Islet precursor cell (in vitro differentiated cells): ENCODE results near the gene LMNB1.
"Not testable (repeated sequence)": the region's sequence is repeated elsewhere in the genome, so short reads cannot be mapped to it uniquely, and the experiment has no call there.

Experiments used
- DNase-seq: peaks from one replicate; pipeline ENCODE4 v3.0.0-alpha.2; 2018

Gene LMNB1

DNA sequence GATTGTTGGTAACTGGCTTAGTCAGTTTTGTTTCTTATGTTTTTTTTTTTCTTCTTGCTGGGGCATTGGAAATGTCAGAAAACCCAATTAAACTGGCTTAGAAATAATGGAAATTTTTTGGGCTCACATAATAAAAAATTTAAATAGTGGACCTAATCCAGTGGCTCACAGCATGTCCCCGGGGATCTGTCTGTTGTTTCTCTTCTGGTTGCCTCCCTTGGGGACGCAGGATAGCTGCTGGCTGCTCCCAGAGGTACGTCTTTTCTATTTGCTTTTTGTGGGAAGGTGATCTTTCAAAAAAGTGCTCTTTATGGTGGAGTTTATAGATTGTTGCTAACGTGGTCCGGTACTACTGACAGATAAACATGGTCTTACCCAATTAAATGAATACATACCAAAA, 52.2 kb downstream of the LMNB1 start:
- no peak for DNase-seq

GRCh38 chr5:126830061-126830460, 53.1 kb downstream of the LMNB1 start:
- no peak for DNase-seq

- no peak for DNase-seq
Observed at GRCh38 chr5:126831156-126831555, 54.2 kb downstream of the LMNB1 start.

- DNase-seq, result no peak
Observed at GRCh38 chr5:126836778-126837177, 59.8 kb downstream of the LMNB1 start.

- no peak for DNase-seq
Observed at GRCh38 chr5:126837242-126837641, 60.3 kb downstream of the LMNB1 start.

- no peak for DNase-seq
Observed at GRCh38 chr5:126837906-126838539, 61.1 kb downstream of the LMNB1 start.

- DNase-seq, result not testable (repeated sequence)
Observed at GRCh38 chr5:126839407-126839806, 62.5 kb downstream of the LMNB1 start.

DNA sequence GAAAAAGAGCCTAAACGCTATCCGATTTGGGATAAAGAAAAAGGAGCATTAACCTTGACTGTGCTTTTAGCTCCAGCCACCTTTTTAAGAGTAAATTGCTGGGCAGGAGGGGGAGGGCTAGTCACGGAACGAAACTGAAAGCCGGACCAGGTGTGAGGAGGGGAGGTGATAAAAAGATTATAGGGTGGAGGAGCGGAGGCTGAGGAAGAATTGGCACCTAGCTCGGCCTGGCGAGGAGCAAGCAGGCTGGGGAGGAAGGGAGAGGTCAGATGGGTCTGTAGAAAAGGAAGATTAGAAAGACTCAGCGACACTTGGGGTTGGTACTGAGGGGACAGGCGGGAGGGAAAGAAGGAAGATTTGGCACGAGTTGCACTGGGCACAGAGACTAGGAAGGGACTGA, 66.4 kb downstream of the LMNB1 start:
- DNase-seq, result not testable (repeated sequence)

DNA sequence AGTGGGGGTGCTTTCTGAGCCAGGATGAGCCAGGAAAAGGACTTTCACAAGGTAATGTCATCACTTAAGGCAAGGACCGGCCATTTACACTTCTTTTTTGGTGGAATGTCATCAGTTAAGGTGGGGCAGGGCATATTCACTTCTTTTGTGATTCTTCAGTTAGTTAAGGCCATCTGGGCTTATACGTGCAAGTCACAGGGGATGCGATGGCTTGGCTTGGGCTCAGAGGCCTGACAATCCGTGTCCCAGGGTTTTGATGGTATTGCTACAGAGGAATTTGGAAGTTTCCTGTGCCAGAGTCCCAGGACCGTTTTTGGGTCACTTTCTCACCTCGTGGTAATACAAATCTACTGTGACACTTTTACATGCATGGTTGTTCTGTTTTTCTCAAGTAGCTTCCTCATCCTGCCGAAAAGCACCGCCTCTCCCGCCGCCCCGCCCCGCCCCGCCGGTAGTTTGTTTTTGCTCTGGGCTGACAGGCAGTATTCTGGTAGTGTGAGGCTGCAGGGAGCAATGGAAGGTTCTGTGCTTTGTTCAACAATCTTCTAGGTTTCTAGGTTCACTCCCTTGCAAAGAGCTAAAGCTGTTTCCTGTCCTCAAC, 68.6 kb downstream of the LMNB1 start:
- DNase-seq, result peak; percentile 87

- no peak for DNase-seq
Observed at GRCh38 chr5:126846344-126846743, 69.4 kb downstream of the LMNB1 start.

DNA sequence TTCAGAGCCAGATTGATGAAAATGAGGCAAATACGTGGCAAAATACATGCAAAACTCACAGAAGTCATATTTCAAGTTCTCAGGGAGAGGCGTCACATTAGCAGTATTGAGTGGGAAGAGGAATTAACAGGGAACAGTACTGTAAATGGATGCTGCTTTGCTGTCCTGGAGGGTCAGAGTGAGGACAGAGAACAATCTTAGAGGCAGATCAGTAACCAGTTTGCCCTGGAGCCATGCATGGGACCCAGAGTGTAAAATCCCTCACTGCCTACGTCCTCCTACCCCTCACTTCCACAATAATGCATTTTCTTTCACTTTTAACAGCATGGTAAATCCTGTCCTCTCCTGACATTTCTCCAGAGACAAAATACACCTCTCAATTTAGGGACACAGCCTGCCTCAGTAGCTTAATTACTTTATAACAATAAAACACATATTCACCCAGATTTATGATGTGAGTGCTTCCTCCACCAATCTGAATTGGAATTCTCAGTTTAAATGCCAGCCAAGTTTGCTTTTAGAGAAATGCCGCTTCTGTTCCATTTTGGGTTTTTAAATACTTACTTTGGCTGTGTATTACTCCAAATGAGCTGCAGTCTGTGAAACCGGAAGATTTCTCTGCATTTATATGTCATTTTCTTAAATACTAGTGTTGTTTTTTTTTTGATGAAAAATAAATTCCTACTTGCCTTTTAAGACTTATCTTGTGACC, 70.0 kb downstream of the LMNB1 start:
- no peak for DNase-seq

- DNase-seq, result no peak
Observed at GRCh38 chr5:126847456-126847820, 70.5 kb downstream of the LMNB1 start.

- DNase-seq, result no peak
Observed at GRCh38 chr5:126847826-126848251, 70.9 kb downstream of the LMNB1 start.

GRCh38 chr5:126848253-126848652, 71.3 kb downstream of the LMNB1 start:
- no peak for DNase-seq

GRCh38 chr5:126849101-126849678, 72.3 kb downstream of the LMNB1 start:
- no peak for DNase-seq

DNA sequence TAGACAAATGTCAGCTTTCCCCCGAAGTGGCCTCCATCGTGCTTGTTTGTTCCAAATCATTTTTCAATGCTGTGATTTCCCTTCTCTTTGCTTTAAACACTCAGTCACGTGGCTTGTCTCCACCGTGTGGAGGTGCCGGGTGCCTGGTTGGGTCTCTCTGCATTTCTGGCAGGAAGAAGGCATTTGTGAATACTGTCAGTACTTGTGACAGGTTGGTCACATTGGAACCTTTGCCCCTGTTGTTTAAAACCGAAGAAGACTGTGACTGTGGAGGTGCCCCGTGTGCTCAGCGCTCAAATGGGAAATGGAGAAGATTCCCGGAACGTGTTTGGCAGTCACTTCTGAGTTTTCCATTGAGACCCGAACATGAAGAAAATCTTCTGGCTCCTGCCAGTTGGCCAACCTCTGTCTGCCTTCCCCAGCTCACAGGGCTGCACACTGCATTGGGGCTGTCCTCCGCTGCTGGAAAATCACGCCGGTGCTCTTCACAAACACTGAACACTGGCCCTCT, 74.6 kb downstream of the LMNB1 start:
- no peak for DNase-seq

DNA sequence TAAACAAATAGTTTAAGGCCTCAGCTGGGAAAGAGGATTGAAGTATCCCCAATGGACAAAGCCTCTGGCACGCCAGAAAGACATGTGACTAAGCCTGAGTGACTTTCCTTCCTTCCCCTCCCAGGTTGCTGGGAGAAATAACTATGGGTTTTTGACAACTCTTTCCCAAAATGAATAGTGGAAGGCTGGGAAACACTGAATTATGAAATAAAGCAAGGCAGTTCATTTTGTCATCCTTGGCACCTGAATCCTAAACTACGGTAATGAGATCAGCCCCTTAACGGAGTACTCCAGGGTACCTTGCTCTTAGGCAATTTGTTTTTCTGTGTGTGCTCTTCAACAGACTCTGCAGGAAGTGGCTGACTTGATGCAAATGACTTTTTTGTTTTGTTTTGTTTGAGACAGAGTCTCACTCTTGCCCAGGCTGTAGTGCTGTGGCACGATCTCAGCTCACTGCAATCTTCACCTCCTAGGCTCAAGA, 75.2 kb downstream of the LMNB1 start:
- no peak for DNase-seq

- no peak for DNase-seq
Observed at GRCh38 chr5:126852841-126853271, 75.9 kb downstream of the LMNB1 start.

GRCh38 chr5:126853541-126854307, 76.8 kb downstream of the LMNB1 start:
- DNase-seq, result not testable (repeated sequence)

GRCh38 chr5:126854526-126855110, 77.7 kb downstream of the LMNB1 start:
- no peak for DNase-seq

GRCh38 chr5:126855266-126855665, 78.3 kb downstream of the LMNB1 start:
- DNase-seq, result no peak
